GM12878 (cell line): ENCODE data around the gene GGTA1. TPM values are rescaled to one million over a fixed set of nuclear protein-coding genes. Genes with fewer than 3 reads are reported as not detected.

Source experiments
- ATAC-seq: fragments of 200-7000 bp; cut with Tn5 transposase; 3 replicates; pipeline ENCODE4 v1.9.1; 2020; ENCODE audit warnings: mild to moderate bottlenecking, moderate library complexity
- BruUV-seq: library from RNA; stranded (reverse); fragments of 400-500 nt; replicated peaks from 2 replicates; lab custom pipeline; 2021; lab: Mats Ljungman, UMichigan
- CTCF ChIA-PET: fragments of 300-600 bp; sonication (Branson Sonifier 250); formaldehyde crosslinking; extraction: SDS; loops from one replicate; lab custom pipeline; 2021; ENCODE audit warnings: inconsistent platforms; lab: Yijun Ruan, JAX
- POLR2A ChIA-PET: fragments of 350-600 bp; formaldehyde crosslinking; extraction: SDS; loops from one replicate; lab custom pipeline; 2021; ENCODE audit warnings: inconsistent platforms; lab: Charles Lee
- RAD21 ChIA-PET: fragments of 300-600 bp; sonication (Branson Sonifier 250); formaldehyde crosslinking; loops from one replicate; lab custom pipeline; 2023; ENCODE audit warnings: antibody characterized with exemption; ENCODE audit not compliant: unreplicated experiment; lab: Charles Lee
- SMC1A ChIA-PET: fragments of 300-600 bp; sonication (Branson Sonifier 250); formaldehyde crosslinking; loops from one replicate; lab custom pipeline; 2023; ENCODE audit not compliant: unreplicated experiment, uncharacterized antibody; lab: Charles Lee
- DNase-seq: peaks from one replicate; pipeline ENCODE4 v3.0.0-alpha.2; 2011; ENCODE audit warnings: low read depth, low spot score
- FAIRE-seq: peaks from 3 replicates; lab custom pipeline; 2011; peaks lifted over from hg19 to GRCh38; lab: Jason Lieb, UNC
- H2AFZ ChIP-seq: 2 replicates; pipeline ENCODE4 v1.6.0; 2011; ENCODE audit warnings: low read depth, low read length, control low read depth; ENCODE audit not compliant: control insufficient read depth
- H3K27ac ChIP-seq: 2 replicates; pipeline ENCODE4 v1.5.1; 2011; ENCODE audit warnings: control low read depth; ENCODE audit not compliant: control insufficient read depth, insufficient read depth
- H3K27me3 ChIP-seq, 2 experiments: replicated peaks in 1 of 2; 2 replicates each; pipeline versions ENCODE4 v1.6.0 to v1.6.1; 2011; ENCODE audit warnings: low read length in 1 of 2; ENCODE audit not compliant: control insufficient read depth in 2 of 2, insufficient read depth in 2 of 2
- H3K36me3 ChIP-seq, 2 experiments: 2 replicates each; pipeline ENCODE4 v1.5.1; 2011; ENCODE audit warnings: low read length in 1 of 2; ENCODE audit not compliant: control insufficient read depth in 2 of 2, insufficient read depth in 2 of 2
- H3K4me1 ChIP-seq: 2 replicates; pipeline ENCODE4 v1.6.1; 2011; ENCODE audit warnings: mild to moderate bottlenecking, low read length, moderate library complexity, mixed read lengths; ENCODE audit not compliant: control insufficient read depth, insufficient read depth
- H3K4me2 ChIP-seq: 2 replicates; pipeline ENCODE4 v1.6.0; 2011; ENCODE audit warnings: control low read depth; ENCODE audit not compliant: control insufficient read depth, insufficient read depth
- H3K4me3 ChIP-seq: fragments of 200-600 bp; sonication (generic); 2 replicates; pipeline ENCODE4 v1.5.1; 2016
- H3K79me2 ChIP-seq: 2 replicates; pipeline ENCODE4 v1.6.0; 2011; ENCODE audit warnings: low read length; ENCODE audit not compliant: control insufficient read depth, insufficient read depth
- H3K9ac ChIP-seq: 2 replicates; pipeline ENCODE4 v1.8.0; 2011; ENCODE audit warnings: low read length, control low read depth, mixed read lengths; ENCODE audit not compliant: control insufficient read depth, insufficient read depth
- H3K9me3 ChIP-seq: replicated peaks from 3 replicates; pipeline ENCODE4 v1.5.1; 2011; ENCODE audit warnings: mild to moderate bottlenecking, low read length; ENCODE audit not compliant: control insufficient read depth, insufficient read depth
- H4K20me1 ChIP-seq: 2 replicates; pipeline ENCODE4 v1.6.0; 2011; ENCODE audit not compliant: control insufficient read depth, insufficient read depth
- HDAC2 ChIP-seq: fragments of 200-600 bp; sonication (generic); IDR thresholded peaks from 2 replicates; pipeline ENCODE4 v1.6.1; 2017
- NR2F1 ChIP-seq: fragments of 450-650 bp; conservative IDR thresholded peaks from 2 replicates; pipeline ENCODE4 v1.6.1; 2017; ENCODE audit warnings: mild to moderate bottlenecking
- RB1 ChIP-seq: fragments of 450-650 bp; formaldehyde crosslinking; IDR thresholded peaks from 2 replicates; pipeline ENCODE4 v1.6.1; 2017; ENCODE audit warnings: mild to moderate bottlenecking, borderline replicate concordance
- RUNX3 ChIP-seq: IDR thresholded peaks from 2 replicates; pipeline ENCODE4 v1.6.1; 2012; ENCODE audit warnings: low read length, inconsistent platforms
- TCF3 ChIP-seq: IDR thresholded peaks from 2 replicates; pipeline ENCODE4 v1.6.1; 2012; ENCODE audit warnings: low read depth, mild to moderate bottlenecking, low read length, borderline replicate concordance; ENCODE audit not compliant: insufficient read depth
- ZNF274 ChIP-seq: IDR thresholded peaks from one replicate; pipeline ENCODE4 v1.8.0; 2011; ENCODE audit not compliant: insufficient read length, insufficient read depth
- WGBS: methylation state at CpG from one replicate; pipeline ENCODE4 v1.1.6; 2016; ENCODE audit warnings: low lambda C conversion rate; ENCODE audit not compliant: insufficient replicate concordance, insufficient coverage; ENCODE audit errors: missing lambda C conversion rate; 5-methylcytosine and 5-hydroxymethylcytosine counted together
- in situ Hi-C: fragments of 300-500 bp; cut with MboI; formaldehyde crosslinking; loops from 9 replicates; pipeline ENCODE4 v1.14.3; 2018; ENCODE audit warnings: mixed read lengths
- intact Hi-C: fragments of 100-400 bp; cut with micrococcal nuclease; formaldehyde crosslinking; loops from one replicate; pipeline ENCODE4 v1.14.2; 2022; ENCODE audit not compliant: unreplicated experiment
- polyA plus RNA-seq, 11 experiments: library from polyadenylated mRNA; depleted of rRNA in 4 of 11; unstranded in 6 of 11; stranded (reverse) in 5 of 11; fragments of >200 nt; fragmentation: Nextera tagmentation in 4 of 11; fragmentation: Illumina TruSeq in 1 of 11; extraction: Ambion mirVana in 4 of 11; extraction: Trizol in 1 of 11; gene quantifications; 1 replicate in 1 of 11; 2 replicates in 10 of 11; pipeline versions ENCODE4 v1.2.1 to v1.2.3, GENCODE V29; 2011 to 2016; ENCODE audit warnings: inconsistent platforms in 2 of 11, missing spikeins in 2 of 11, low read depth in 1 of 11
- total RNA-seq, 4 experiments: library from RNA; depleted of rRNA in 3 of 4; stranded (reverse); fragments of >200 nt in 3 of 4; fragmentation: Illumina TruSeq in 1 of 4; extraction: Trizol in 1 of 4; gene quantifications; 2 replicates each; pipeline versions ENCODE4 v1.2.1 to v1.2.3, GENCODE V29; 2013 to 2021
- TF ChIP-seq, protein P1 (sequence below): IDR thresholded peaks from 2 replicates; pipeline ENCODE4 v1.6.1; 2012; ENCODE audit warnings: low read depth, low read length, improper control_type of control experiment
- TF ChIP-seq, protein P2 (sequence below): IDR thresholded peaks from 2 replicates; pipeline ENCODE4 v1.6.1; 2011; ENCODE audit warnings: borderline replicate concordance, low read depth, mild to moderate bottlenecking, moderate library complexity, low read length; ENCODE audit not compliant: insufficient read depth, poor library complexity, severe bottlenecking
- TF ChIP-seq, protein P3 (sequence below), 3 experiments: IDR thresholded peaks in 2 of 3; conservative IDR thresholded peaks in 1 of 3; 2 replicates each; pipeline ENCODE4 v1.5.1; 2011; ENCODE audit warnings: low read depth in 3 of 3, low read length in 3 of 3, mild to moderate bottlenecking in 3 of 3, control low read depth in 2 of 3, moderate library complexity in 2 of 3, inconsistent platforms in 1 of 3, mixed read lengths in 1 of 3; ENCODE audit not compliant: control insufficient read depth in 2 of 3, insufficient read depth in 1 of 3; ENCODE audit errors: extremely low read depth in 1 of 3

Gene GGTA1
- total and polyA plus RNA-seq, 10 of the 15 experiments (the other 5 are each of a cell fraction or from before 2014, with no cell fraction given) = 0.09 to 0.65 (median 0.17) TPM; not detected in 2

DNA sequence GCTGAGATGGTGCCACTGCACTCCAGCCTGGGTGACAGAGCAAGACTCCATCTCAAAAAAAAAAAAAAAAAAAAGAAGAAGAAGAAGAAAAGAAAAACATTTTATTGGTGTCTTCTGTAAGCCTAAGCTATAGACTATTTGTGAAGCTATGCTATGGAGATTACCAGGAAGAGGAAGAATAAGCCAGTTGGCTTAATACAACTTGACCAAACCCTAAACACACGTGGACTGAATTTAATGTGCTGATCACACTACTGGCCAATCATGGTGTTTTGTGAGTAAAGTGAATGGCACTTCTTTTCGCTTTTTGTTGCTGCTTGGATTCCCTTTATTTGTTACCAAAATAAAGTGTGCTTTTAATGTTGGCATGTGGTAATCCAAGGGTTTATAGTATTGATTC lies 49.9 kb downstream of the GGTA1 start (continued):
- TF ChIP-seq TCF3 (no peak), ZNF274 (no peak), NR2F1 (no peak), HDAC2 (no peak), RB1 (no peak)
- TF ChIP-seq, protein P1, sequence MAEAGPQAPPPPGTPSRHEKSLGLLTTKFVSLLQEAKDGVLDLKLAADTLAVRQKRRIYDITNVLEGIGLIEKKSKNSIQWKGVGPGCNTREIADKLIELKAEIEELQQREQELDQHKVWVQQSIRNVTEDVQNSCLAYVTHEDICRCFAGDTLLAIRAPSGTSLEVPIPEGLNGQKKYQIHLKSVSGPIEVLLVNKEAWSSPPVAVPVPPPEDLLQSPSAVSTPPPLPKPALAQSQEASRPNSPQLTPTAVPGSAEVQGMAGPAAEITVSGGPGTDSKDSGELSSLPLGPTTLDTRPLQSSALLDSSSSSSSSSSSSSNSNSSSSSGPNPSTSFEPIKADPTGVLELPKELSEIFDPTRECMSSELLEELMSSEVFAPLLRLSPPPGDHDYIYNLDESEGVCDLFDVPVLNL = no peak

DNA sequence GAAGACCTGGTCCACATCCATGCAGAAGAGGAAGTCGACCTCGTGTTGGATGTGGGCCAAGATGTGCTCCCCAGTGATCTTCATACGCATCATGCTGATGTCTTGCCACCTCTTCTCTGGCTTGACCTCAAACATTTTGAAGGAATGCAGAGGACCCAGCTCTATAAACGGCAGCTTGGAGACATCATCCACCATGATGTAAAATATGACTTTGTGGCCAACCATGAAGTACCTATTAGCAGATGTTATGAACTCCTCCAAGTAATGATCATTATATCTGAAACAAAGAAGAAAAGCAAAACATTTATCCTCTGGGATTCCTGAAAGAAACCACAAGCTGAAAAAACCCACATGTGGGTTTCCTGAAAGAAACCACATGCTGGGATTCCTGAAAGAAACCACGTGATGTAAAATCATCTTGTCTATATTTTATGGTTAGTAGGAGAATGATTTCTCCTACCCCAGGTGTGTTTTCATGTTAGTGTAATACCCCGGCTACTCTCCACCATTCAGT lies 52.3 kb downstream of the GGTA1 start:
- ChIA-PET RAD21 (interaction anchor here (0.5 kb wide), 1 partner anchor 41 kb away, joined by 3 read pairs; no protein-coding TSS in a partner anchor), CTCF (no interaction called here)
- TF ChIP-seq, protein P2, sequence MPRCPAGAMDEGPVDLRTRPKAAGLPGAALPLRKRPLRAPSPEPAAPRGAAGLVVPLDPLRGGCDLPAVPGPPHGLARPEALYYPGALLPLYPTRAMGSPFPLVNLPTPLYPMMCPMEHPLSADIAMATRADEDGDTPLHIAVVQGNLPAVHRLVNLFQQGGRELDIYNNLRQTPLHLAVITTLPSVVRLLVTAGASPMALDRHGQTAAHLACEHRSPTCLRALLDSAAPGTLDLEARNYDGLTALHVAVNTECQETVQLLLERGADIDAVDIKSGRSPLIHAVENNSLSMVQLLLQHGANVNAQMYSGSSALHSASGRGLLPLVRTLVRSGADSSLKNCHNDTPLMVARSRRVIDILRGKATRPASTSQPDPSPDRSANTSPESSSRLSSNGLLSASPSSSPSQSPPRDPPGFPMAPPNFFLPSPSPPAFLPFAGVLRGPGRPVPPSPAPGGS = no peak
- TF ChIP-seq, protein P3, sequence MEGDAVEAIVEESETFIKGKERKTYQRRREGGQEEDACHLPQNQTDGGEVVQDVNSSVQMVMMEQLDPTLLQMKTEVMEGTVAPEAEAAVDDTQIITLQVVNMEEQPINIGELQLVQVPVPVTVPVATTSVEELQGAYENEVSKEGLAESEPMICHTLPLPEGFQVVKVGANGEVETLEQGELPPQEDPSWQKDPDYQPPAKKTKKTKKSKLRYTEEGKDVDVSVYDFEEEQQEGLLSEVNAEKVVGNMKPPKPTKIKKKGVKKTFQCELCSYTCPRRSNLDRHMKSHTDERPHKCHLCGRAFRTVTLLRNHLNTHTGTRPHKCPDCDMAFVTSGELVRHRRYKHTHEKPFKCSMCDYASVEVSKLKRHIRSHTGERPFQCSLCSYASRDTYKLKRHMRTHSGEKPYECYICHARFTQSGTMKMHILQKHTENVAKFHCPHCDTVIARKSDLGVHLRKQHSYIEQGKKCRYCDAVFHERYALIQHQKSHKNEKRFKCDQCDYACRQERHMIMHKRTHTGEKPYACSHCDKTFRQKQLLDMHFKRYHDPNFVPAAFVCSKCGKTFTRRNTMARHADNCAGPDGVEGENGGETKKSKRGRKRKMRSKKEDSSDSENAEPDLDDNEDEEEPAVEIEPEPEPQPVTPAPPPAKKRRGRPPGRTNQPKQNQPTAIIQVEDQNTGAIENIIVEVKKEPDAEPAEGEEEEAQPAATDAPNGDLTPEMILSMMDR (IDR thresholded peaks at IDR 0.05 in 2 of 3, conservative IDR thresholded peaks at IDR 0.05 in 1 of 3; ENCODE audit: control insufficient read depth in 2 of 3, extremely low read depth in 1 of 3, insufficient read depth in 1 of 3, low read depth in 3 of 3, low read length in 3 of 3) = no peak
- TF ChIP-seq RUNX3 = peak; percentile 43; the same call in 1 of the 2 replicates

More for the DNA sequence above, 52.3 kb downstream of the GGTA1 start:
- SMC1A ChIA-PET = no interaction called here
- intact Hi-C loops = no loop called here
- ATAC-seq (no peak), FAIRE-seq (no peak), DNase-seq (no peak)
- POLR2A ChIA-PET = no interaction called here
- Histone ChIP-seq H4K20me1 (no peaks in the 10 kb centered on the region), H3K27me3 (peaks cover 0 to 2% of the 10 kb centered on the region in 2 experiments; a peak in 1 of 4 replicates), H3K9me3 (no peaks in the 10 kb centered on the region), H3K4me2 (no peak overlapping the region), H3K79me2 (no peaks in the 10 kb centered on the region), H3K36me3 (no peaks in the 10 kb centered on the region), H2AFZ (no peak overlapping the region), H3K4me3 (no peak overlapping the region), H3K9ac (no peak overlapping the region), H3K27ac (no peak overlapping the region), H3K4me1 (no peaks in the 10 kb centered on the region)
- 55% methylated on average over 6 of the region's 6 CpGs for WGBS
- no TSS peak for BruUV-seq
- in situ Hi-C loops = no loop called here
